ENCODE measurements around the gene INTS2. TPM values are rescaled to one million over a fixed set of nuclear protein-coding genes. Genes with fewer than 3 reads are reported as not detected.
"Not testable (repeated sequence)": the region's sequence is repeated elsewhere in the genome, so short reads cannot be mapped to it uniquely, and the experiment has no call there.

Gene INTS2, protein sequence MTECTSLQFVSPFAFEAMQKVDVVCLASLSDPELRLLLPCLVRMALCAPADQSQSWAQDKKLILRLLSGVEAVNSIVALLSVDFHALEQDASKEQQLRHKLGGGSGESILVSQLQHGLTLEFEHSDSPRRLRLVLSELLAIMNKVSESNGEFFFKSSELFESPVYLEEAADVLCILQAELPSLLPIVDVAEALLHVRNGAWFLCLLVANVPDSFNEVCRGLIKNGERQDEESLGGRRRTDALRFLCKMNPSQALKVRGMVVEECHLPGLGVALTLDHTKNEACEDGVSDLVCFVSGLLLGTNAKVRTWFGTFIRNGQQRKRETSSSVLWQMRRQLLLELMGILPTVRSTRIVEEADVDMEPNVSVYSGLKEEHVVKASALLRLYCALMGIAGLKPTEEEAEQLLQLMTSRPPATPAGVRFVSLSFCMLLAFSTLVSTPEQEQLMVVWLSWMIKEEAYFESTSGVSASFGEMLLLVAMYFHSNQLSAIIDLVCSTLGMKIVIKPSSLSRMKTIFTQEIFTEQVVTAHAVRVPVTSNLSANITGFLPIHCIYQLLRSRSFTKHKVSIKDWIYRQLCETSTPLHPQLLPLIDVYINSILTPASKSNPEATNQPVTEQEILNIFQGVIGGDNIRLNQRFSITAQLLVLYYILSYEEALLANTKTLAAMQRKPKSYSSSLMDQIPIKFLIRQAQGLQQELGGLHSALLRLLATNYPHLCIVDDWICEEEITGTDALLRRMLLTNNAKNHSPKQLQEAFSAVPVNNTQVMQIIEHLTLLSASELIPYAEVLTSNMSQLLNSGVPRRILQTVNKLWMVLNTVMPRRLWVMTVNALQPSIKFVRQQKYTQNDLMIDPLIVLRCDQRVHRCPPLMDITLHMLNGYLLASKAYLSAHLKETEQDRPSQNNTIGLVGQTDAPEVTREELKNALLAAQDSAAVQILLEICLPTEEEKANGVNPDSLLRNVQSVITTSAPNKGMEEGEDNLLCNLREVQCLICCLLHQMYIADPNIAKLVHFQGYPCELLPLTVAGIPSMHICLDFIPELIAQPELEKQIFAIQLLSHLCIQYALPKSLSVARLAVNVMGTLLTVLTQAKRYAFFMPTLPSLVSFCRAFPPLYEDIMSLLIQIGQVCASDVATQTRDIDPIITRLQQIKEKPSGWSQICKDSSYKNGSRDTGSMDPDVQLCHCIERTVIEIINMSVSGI
- total RNA-seq: 10.4 and 15.5 TPM in 2 replicates

DNA sequence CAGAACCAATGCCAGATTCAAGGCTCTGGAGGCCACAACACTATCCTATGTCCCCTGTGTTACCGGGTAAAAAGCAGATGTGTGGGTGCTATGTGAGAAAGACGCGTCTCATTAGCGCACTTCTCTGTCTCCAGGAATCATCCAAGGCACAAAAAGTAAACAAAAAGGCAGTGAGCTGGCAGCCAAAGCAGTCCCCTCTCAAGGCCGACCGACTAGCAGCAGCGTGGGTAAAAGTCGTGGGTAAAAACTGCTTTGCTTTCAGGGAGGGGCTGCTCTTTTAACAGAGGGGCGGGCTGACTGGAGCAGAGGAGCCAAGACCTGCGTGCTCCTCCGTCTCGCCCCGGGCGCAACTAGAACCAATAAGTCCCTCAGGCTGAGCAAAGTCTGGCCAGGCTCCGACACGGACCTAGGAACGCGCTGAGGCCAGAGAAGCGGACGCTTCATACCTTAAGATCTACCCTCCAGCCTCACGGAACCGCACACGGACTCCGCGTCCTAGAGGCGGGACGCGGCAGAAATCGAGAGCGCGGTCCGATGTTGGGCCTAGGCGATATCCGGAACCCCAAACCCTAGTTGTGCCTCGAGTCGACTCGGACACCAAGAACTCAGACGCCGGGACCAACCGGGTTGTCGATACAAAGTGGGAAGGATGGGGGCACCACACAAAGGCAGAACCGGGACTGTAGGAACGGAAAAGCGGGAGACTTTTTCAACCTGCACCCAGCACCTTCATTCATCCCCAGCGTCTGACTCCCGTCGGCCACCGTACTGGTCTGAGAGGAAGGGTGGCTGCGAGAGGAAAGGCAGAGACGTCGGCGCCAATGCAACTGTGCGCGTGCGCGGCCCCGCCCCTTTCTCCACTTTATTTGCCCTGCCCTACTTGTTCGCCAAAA is at the start of gene INTS2:
Gene INTS2, minus strand, starts transcription at position 775 of the 893 bp plus-strand sequence. CDS start 1,338 bp downstream, outside the sequence.
- DNase-seq (ENCODE audit: low read depth): peak; percentile 81

DNA sequence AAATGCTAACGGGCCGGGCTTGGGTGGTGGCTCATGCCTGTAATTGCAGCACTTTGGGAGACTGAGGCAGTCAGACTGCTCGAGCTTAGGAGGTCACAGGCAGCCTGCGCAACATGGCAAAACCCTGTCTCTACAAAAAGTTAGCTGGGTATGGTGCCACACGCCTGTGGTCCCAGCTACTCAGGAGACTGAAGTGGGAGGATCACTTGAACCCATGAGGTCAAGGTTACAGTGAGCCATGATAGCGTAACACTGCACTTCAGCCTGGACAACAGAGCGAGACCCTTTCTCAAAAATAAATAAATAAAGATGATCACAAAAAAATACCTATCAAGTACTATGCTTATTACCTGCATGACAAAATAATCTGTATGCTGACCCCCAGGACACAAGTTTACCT is 46.3 kb upstream of the INTS2 start:
- DNase-seq (ENCODE audit: low read depth): no peak

DNA sequence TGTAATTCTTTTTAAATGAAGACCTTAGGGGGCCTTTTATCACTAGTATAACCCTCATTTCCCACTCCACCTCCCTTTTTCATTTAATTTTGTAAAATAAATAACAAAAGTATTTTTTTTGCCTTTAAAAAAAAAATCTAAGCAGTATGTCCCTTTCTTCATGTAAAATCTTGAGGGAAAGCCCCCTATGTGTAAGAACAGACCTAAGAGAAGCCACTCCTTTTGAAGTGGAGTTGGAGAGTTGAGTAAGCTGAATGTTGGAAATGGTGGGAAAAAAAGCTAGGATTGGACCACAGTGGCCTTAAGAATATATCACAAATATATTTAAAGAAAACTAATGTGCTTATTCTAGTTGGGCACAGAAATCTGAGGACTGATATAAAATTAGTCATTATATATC is 44.5 kb upstream of the INTS2 start:
- DNase-seq (ENCODE audit: low read depth): no peak

- no peak for DNase-seq (ENCODE audit: low read depth)
These were observed 42.2 kb upstream of the INTS2 start for GRCh38 chr17:61970030-61970429.

- no peak for DNase-seq (ENCODE audit: low read depth)
These were observed 41.0 kb upstream of the INTS2 start for GRCh38 chr17:61968757-61969156.

GRCh38 chr17:61967729-61968128 is 39.9 kb upstream of the INTS2 start:
- no peak for DNase-seq (ENCODE audit: low read depth)

DNA sequence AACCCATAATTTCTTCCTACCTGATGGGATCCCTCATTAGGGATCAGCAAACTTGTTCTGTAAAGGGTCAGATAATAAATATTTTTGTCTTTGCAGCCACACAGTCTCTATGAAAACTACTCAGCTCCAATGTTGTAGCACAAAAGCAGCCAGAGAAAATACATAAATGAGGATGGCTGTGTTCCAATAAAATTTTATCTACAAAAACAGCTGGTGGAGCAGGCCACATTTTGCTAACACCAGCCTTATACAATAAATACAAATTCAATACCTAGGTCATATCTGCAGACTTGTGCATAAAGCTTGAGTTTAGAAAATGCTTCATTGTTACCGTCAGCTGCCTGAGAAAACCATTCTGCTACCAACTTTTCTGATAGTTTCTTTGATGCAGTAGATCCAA is 38.4 kb upstream of the INTS2 start:
- DNase-seq (ENCODE audit: low read depth): no peak

DNA sequence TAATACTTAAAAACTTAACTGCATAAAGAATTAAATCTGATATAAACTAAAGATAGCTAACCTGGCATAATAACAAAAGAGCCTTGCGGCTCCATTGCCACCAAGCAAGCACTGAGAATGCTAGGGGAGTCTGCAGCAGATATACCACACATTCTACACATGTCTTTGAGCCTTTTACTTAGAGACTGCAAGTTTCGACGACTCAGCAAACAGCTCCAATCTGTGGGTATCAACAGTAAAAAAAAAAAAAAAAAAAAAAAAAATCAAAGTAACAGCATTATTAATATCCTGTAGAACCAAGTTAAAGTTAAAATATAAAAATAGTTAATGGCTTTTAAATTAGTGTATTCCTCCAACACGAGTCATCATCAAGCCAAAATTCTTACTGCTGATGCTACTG is 27.8 kb upstream of the INTS2 start:
- no peak for DNase-seq (ENCODE audit: low read depth)

GRCh38 chr17:61947367-61948078 is 19.7 kb upstream of the INTS2 start:
- DNase-seq (ENCODE audit: low read depth): no peak

DNA sequence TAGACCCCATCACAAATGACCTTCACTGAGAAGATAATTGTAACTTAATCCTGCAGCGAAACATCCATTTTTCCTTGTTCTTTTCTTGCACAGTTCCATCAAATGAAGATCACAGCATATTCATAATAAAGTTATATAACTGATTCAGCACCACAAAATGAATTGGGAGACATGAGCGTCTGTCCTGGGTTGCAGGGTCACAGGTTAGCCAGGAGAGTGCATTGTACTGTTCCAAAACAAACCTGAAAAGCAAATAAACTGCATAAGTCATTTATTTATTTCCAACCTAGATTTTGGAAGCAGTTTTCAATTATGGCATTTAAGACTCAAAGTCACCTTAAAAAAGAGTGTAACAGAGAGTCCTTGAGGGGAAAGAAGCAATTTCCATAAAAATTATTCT is 18.6 kb upstream of the INTS2 start:
- DNase-seq (ENCODE audit: low read depth): no peak

- DNase-seq (ENCODE audit: low read depth): no peak
These were observed 15.3 kb upstream of the INTS2 start for GRCh38 chr17:61943117-61943516.

DNA sequence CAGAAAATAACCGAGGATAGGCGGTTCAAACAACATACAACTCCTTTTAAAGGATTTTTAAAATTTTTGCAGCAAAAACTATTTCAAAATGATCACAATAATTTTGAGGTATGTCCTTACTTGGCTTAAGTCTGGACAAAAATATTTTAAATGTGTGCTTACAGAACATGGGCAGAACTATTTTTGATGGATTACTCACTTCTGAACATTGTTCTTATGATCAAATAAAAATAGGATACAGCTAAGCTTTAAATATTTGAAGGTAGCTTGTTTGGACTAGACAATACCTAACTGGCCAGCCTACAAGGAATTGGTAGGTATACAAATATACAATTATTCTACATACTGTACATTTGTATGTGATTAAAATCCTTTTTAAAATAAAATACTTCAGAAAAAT is 14.3 kb upstream of the INTS2 start:
- DNase-seq (ENCODE audit: low read depth): no peak

- no peak for DNase-seq (ENCODE audit: low read depth)
These were observed 287 bp upstream of the INTS2 start for GRCh38 chr17:61928101-61928436.

- no peak for DNase-seq (ENCODE audit: low read depth)
These were observed 965 bp downstream of the INTS2 start for GRCh38 chr17:61926826-61927207.

DNA sequence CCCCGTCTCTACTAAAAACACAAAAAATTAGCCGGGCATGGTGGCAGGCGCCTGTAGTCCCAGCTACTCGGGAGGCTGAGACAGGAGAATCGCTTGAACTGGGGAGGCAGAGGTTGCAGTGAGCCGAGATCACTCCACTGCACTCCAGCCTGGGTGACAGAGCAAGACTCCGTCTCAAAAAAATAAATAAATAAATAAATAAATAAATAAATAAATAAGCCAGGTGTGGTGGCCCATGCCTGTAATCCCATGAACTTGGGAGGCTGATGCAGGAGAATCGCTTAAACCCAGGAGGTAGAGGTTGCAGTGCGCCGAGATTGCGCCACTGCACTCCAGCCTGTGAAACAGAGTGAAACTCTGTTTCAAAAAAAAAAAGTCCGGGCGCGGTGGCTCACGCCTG is 12.6 kb downstream of the INTS2 start:
- DNase-seq (ENCODE audit: low read depth): not testable (repeated sequence)

DNA sequence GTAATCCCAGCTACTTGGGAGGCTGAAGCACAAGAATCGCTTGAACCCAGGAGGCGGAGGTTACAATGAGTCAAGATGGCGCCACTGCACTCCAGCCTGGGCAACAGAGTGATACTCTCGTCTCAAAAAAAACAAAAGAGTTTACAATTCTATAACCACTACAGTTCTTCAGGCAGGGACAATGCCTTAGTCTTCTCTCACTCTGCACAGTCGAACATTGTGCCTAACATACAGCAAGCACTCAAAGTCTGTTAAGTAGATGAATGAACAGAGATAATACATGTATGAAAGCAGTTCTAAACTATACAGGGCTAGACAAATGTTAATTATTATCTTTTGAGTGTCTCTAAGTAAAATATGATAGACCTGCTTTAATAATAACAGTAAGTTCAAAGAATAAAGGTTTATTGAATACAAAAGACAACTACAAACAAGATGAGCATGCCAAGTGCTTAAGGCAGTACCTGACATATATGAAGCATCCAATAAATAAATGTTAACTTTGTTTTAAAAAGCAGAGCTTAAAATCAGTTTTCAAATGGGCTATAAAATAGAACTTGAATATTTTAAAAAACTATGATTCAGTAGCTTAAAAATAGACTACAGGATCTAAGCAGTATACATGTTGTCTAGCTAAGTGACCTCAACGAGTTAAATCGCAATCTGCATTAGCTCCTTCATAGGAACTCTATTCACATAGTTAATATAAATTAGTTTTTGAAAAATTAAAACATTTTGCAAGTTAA is 19.3 kb downstream of the INTS2 start:
- DNase-seq (ENCODE audit: low read depth): no peak

GRCh38 chr17:61907361-61907760 is 20.4 kb downstream of the INTS2 start:
- DNase-seq (ENCODE audit: low read depth): no peak

- DNase-seq (ENCODE audit: low read depth): no peak
These were observed 23.6 kb downstream of the INTS2 start for GRCh38 chr17:61904094-61904710.

DNA sequence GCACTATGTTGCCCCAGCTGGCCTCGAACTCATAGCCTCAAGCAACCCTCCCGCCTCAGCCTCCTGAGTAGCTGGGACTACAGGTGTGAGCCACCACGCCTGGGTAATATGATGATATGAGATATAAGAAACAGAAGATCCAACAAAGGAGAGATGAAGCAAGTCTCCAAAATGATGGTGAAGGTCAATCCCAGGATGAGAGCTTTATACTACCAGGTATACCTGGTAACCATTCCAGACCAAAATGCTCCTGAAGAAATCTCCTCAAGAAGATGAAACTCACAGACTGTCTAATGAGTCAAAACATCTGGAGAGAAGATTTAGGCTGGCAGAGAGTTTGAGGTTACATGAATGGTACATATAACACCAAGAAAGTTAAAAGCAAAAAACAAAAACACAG is 24.5 kb downstream of the INTS2 start:
- no peak for DNase-seq (ENCODE audit: low read depth)

Data from renal cortical epithelial cell (primary cell).